ENCODE measurements around the gene TAS2R60.

DNA sequence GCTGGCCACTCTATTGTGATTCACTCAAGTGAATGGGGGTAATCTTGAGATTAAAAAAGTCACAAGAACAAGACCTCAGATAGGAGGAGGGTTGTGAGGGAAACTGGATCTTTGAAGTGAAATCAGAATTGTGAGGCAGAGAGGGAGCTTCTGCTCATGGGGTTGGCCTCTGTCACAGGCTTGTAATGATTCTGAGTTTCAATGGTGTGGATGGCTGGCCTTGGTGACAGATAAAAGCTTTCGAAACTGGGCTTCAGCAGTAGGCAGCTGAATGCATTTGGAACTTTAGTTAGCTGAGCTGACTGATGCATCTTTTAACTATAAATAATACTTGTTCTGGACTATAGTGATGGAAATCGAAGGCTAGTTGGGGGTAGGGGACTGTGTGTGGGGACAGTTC is 12.2 kb downstream of the TAS2R60 start:
- TF ChIP-seq POLR2A (IDR thresholded peaks at IDR 0.05), result no peak
- TF ChIP-seq, protein P1, sequence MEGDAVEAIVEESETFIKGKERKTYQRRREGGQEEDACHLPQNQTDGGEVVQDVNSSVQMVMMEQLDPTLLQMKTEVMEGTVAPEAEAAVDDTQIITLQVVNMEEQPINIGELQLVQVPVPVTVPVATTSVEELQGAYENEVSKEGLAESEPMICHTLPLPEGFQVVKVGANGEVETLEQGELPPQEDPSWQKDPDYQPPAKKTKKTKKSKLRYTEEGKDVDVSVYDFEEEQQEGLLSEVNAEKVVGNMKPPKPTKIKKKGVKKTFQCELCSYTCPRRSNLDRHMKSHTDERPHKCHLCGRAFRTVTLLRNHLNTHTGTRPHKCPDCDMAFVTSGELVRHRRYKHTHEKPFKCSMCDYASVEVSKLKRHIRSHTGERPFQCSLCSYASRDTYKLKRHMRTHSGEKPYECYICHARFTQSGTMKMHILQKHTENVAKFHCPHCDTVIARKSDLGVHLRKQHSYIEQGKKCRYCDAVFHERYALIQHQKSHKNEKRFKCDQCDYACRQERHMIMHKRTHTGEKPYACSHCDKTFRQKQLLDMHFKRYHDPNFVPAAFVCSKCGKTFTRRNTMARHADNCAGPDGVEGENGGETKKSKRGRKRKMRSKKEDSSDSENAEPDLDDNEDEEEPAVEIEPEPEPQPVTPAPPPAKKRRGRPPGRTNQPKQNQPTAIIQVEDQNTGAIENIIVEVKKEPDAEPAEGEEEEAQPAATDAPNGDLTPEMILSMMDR (IDR thresholded peaks at IDR 0.05), result no peak

Measured in lower leg skin (tissue), 3 donors.